ENCODE data around the gene ARSB. TPM values are rescaled to one million over a fixed set of nuclear protein-coding genes. Genes with fewer than 3 reads are reported as not detected.

The ARSB gene
- total RNA-seq, 1 experiment from 2014 or later: 11.4 TPM

GRCh38 chr5:78754655-78755054 is 230.5 kb downstream of the ARSB start:
- Histone ChIP-seq H3T11ph (ENCODE audit: low read length) (no peak overlapping the region), H3K14ac (ENCODE audit: insufficient read depth, low read length) (no peak overlapping the region), H4K8ac (replicated peaks; ENCODE audit: insufficient read length, low read depth, low read length) (no peak overlapping the region), H2BK5ac (ENCODE audit: insufficient read length, low read length) (no peak overlapping the region), H2BK20ac (ENCODE audit: low read depth, low read length, poor library complexity, severe bottlenecking) (no peak overlapping the region), H3K27me3 (ENCODE audit: insufficient read depth, low read length) (no peaks in the 10 kb centered on the region), H2BK120ac (ENCODE audit: low read depth, low read length, poor library complexity, severe bottlenecking) (no peak overlapping the region), H3K4me1 (ENCODE audit: insufficient read depth, low read length) (no peaks in the 10 kb centered on the region), H3K9me3 (ENCODE audit: control insufficient read depth, low read depth, low read length) (no peaks in the 10 kb centered on the region), H3K9ac (ENCODE audit: extremely low read depth, insufficient read length, low read length) (no peak overlapping the region), H3K4ac (ENCODE audit: low read depth, low read length) (no peak overlapping the region), H2BK15ac (ENCODE audit: low read depth, low read length) (no peak overlapping the region), H2AK5ac (ENCODE audit: insufficient read length, low read length) (no peak overlapping the region), H3K79me1 (ENCODE audit: insufficient read depth, low read depth, low read length, poor library complexity, severe bottlenecking) (no peaks in the 10 kb centered on the region), H3K4me2 (ENCODE audit: insufficient read depth, insufficient read length, low read length) (no peak overlapping the region), H2AFZ (ENCODE audit: low read length) (no peak overlapping the region), H4K91ac (ENCODE audit: insufficient read length, low read depth, low read length) (no peak overlapping the region), H3K23me2 (ENCODE audit: insufficient read length, low read depth, low read length, poor library complexity, severe bottlenecking) (no peaks in the 10 kb centered on the region), H4K20me1 (ENCODE audit: control insufficient read depth, insufficient read depth, insufficient read length) (no peaks in the 10 kb centered on the region), H4K5ac (ENCODE audit: insufficient read length, low read depth, low read length) (no peak overlapping the region), H3K79me2 (ENCODE audit: insufficient read depth, low read length) (no peaks in the 10 kb centered on the region), H3K56ac (ENCODE audit: insufficient read length, low read depth, low read length) (no peak overlapping the region), H2BK12ac (ENCODE audit: insufficient read length, low read depth, low read length) (no peak overlapping the region), H3K23ac (ENCODE audit: insufficient read length, low read depth, low read length) (no peak overlapping the region), H3K27ac (ENCODE audit: insufficient read length, low read depth, low read length) (no peak overlapping the region), H3K18ac (ENCODE audit: insufficient read length, low read depth, low read length) (no peak overlapping the region)
- Mint-ChIP-seq H3K27ac (no peak overlapping the region), H3K9me3 (no peaks in the 10 kb centered on the region), H3K27me3 (ENCODE audit: low read depth) (peaks cover 1% of the 10 kb centered on the region; the same call in 1 of the 2 replicates), H3K36me3 (ENCODE audit: insufficient read depth in 1 of 3, low read depth in 3 of 3) (no peaks in the 10 kb centered on the region), H3K4me1 (peaks cover 0 to 4% of the 10 kb centered on the region in 2 experiments; a peak in 1 of 4 replicates), H3K4me3 (no peak overlapping the region)
- WGBS (ENCODE audit: extremely low coverage, insufficient read length, low lambda C conversion rate): no CpG with 5 or more reads among the region's 2 CpGs
- TF ChIP-seq CTCF (conservative IDR thresholded peaks at IDR 0.05): no peak
- DNase-seq: no peak

Data from H9 (cell line).